HFF-Myc (cell line): Measurements from ENCODE around the gene HEY2.

ENCODE experiments used
- DNase-seq: peaks from one replicate; pipeline ENCODE4 v3.0.0-alpha.2; 2011; ENCODE audit warnings: low read depth; ENCODE audit errors: extremely low read depth
- H3K4me3 ChIP-seq: replicated peaks from 2 replicates; pipeline ENCODE4 v1.5.1; 2011; ENCODE audit warnings: low read depth, mild to moderate bottlenecking, control low read depth, low read length
- TF ChIP-seq, protein P1 (sequence below): IDR thresholded peaks from 2 replicates; pipeline ENCODE4 v1.5.1; 2012; ENCODE audit warnings: mild to moderate bottlenecking, low read depth, low read length, control low read depth; ENCODE audit errors: missing control alignments

The HEY2 gene

DNA sequence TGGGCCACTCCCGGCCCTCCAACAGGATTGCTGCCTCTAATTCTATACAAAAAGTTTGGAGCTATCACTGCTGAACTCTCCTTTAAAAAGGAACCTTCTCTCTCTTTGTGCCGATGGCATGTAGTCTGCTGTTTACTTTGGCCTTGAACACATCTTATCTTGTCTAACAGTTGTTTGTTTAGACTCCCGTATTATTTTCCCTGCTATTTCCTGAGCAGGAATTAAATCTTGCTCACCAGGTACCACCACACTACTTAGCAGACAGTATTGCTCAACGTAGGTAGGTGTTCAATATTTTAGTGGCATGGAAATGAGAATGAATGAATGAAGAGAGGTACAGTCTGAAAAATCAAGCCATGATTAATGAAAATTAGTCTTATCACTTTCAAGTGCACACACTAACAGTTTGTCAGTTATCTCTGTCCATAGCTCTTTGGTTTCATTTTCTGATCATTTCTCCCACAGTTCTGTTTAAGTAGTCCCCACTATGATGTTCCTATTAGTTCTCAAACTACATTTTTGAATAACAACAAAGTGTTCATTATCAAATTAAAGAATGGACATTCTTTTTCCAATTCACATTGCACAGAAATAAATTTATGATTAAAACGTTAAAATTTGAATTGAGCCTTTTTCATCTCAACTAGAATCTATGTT lies 6.8 kb upstream of the HEY2 start:
- no peak overlapping the region for H3K4me3 ChIP-seq
- TF ChIP-seq, protein P1, sequence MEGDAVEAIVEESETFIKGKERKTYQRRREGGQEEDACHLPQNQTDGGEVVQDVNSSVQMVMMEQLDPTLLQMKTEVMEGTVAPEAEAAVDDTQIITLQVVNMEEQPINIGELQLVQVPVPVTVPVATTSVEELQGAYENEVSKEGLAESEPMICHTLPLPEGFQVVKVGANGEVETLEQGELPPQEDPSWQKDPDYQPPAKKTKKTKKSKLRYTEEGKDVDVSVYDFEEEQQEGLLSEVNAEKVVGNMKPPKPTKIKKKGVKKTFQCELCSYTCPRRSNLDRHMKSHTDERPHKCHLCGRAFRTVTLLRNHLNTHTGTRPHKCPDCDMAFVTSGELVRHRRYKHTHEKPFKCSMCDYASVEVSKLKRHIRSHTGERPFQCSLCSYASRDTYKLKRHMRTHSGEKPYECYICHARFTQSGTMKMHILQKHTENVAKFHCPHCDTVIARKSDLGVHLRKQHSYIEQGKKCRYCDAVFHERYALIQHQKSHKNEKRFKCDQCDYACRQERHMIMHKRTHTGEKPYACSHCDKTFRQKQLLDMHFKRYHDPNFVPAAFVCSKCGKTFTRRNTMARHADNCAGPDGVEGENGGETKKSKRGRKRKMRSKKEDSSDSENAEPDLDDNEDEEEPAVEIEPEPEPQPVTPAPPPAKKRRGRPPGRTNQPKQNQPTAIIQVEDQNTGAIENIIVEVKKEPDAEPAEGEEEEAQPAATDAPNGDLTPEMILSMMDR = no peak
- DNase-seq = no peak

DNA sequence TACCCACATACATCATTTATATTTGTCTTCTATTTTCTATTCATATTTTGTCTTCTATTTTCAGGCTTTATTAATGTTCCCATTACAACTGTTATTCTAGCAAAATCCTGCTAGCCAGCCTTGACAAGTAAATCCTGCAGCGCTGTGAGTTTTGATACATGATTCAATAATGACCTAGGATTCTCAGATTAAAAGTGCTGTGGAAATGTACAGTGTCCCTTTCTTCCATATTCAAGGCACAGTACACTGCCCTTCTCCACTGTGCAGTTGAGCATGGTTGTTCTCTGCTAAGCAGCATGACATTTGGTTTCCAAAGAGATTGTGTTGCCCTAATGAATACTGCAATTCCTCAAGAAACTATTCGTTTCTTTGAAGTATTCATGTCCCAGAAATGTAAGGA lies 5.8 kb upstream of the HEY2 start:
- TF ChIP-seq, protein P1 = no peak
- no peak for DNase-seq
- no peak overlapping the region for H3K4me3 ChIP-seq

DNA sequence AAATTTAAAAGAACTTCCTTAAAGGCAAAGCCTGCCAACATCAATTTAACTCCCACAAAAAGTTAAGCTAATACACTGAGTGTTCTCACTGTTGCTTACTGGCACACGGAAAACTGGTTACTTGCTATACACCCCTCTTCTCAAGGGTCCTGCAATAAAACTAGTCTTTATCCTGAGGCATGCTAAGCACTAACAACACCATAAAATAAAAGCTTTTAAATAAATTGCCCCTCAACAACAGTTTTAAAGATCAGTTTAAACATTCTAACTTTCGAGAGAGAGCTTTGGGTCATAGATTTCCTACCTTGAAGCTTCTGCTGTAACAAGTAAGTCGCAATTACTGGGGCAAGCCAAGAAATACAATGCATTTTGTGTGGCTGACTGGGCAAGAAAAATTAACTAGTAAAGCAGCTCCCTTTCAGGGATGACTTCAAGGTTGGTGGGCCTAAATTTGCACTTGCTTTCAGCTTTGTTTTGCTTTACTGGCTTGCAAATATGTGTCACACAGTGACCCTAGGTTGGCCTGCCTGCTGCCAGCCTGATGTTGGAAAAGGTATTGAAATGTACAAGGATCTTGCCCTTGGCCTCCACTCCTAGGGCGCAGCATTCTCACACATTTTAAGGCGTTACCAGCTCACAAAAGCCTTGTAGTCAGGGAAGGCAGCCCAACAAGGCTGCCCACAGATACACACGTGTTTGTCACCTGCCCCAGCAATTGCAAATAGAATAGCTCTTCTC lies 4.0 kb upstream of the HEY2 start:
- no peak for DNase-seq
- H3K4me3 ChIP-seq = no peak overlapping the region
- TF ChIP-seq, protein P1 = no peak

- TF ChIP-seq, protein P1 = no peak
- no peak overlapping the region for H3K4me3 ChIP-seq
- no peak for DNase-seq
These were observed 3.4 kb upstream of the HEY2 start for GRCh38 chr6:125746019-125746414.

DNA sequence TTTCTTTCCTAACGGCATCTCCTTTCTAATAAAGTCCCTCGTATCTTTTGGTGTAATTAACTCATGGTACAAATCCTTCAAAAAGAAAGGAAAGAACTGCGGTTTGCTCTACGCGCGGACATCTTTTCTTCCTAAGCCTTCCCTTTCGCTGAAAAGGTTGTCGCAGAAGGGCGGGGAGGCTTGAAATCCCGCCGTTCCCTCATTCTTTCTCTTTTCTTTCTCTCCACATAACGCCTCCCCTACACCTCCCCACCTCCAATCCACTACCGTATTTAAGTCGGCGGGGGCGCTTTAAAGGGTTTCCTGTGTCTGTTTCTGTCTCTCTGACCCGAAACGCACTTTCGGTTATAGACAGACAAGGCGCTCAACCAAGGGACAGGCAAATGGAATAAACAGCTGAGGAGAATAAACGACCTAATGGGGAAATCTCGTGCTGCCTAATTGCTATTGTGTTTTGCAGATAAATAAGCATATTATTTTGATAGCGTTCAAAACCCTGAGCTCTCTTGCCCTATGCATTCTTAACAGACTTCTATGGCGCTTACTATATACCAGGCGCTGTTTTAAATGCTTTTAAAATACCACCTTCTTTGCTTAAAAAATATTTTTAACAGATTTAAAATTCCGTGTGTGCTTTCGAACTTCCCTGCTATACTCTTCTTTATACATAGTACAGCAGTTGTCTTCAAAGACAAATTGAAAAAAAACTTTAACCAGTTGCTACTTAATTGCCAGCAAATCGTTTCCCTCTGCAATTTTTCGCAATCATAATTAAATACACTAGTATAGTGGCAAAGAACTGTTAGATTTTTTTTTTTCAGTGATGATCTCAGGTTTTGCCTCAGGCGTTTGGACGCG lies 2.5 kb upstream of the HEY2 start:
- peak overlapping the region; percentile 2; the same call in 1 of the 2 replicates for H3K4me3 ChIP-seq
- TF ChIP-seq, protein P1 = no peak
- DNase-seq = no peak

DNA sequence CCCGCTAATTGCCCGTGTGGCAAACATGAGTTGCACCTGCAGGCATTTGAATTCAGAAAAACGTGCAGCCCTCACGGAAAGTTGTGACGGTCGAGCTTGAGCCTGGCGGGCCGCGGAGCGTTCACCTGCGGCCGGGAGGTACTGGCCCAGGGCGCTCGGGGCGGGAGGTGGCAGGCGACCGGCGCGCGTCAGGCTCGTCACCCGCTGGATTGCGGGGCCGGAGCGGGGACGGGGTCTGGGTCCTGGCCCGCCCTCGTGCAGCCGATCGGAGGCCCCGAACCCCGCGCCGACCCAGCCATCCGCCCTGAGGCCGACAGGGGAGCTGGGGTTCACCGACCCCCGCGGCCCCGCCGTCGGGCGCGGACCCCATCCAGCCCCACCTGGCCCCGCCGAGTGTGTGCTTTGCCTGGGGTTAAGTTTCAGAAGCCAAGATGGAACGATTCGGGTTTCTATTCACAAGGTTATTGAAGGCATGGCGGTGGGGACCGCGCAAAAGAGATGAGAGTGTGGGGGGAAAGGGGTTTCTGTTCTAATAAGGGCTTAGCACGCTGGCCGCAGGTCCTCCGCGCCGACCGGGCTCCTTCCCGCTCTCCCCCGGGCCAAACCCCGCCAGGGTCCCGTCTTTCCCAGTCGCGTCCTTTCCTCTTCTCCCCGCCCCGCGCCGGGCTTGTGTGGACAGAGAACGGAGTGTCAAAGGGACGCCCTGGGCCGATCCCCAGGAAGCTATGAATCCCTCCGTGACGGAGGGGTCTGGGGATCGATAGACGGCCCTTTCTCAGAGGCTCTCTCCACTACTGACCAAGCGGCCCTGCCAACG lies 1.6 kb upstream of the HEY2 start:
- 0 out of 2 replicates have a peak overlapping the region, but pooled peaks have one; percentile 6 for H3K4me3 ChIP-seq
- no peak for DNase-seq
- TF ChIP-seq, protein P1 = no peak
